ENCODE results near the gene DNAJC18.
"Not testable (repeated sequence)": the region's sequence is repeated elsewhere in the genome, so short reads cannot be mapped to it uniquely, and the experiment has no call there.

The DNAJC18 gene
- 0.87 to 12.7 (median 5.4) reads per million in 18 experiments for total RNA-seq

GRCh38 chr5:139439013-139439903 is at the start of gene DNAJC18:
Gene DNAJC18, minus strand, starts transcription at chr5:139439525. Its CDS starts 80 bp downstream, at chr5:139439445.
- DNase-seq, result peak; percentile 92 to 93

GRCh38 chr5:139488260-139488659 is 48.9 kb upstream of the DNAJC18 start:
- DNase-seq, result peak; percentile 85 to 88

DNA sequence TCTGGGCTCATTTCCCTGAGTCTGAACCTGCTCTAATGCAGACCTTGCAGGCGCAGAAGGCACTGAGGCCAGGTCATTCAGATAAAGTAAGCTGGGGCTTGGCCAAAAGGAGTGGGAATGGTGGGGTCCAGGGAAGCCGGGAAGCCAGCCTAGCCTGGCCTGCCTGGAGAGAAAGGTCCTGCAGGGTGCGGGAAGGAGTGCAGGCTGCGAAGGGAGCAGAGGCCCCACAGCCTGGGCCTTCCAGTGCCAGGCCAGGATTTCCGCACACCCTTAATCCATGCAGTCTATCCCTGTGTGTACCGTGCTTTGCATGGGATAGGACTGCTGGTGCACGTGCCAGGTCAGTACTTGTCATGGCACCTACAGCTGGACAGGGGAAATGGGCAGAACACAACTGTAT is 46.9 kb upstream of the DNAJC18 start:
- no peak for DNase-seq

DNA sequence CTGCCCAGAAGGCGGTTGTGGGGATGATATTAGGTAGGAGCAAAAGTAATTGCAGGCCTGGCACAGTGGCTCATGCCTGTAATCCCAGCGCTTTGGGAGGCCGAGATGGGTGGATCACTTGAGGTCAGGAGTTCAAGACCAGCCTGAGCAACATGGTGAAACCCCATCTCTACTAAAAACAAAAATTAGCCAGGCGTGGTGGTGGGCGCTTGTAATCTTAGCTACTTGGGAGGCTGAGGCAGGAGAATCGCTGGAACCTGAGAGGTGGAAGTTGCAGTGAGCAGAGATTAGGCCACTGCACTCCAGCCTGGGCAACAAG is 43.5 kb upstream of the DNAJC18 start:
- DNase-seq, result not testable (repeated sequence)

- DNase-seq, result peak; percentile 87 to 93
These were observed 42.9 kb upstream of the DNAJC18 start, which contains the start of gene STING1 for GRCh38 chr5:139482050-139482889. Gene STING1, minus strand, starts transcription at chr5:139482758. Its CDS starts 1,054 bp downstream, at chr5:139481704.

GRCh38 chr5:139481580-139482049 is 42.3 kb upstream of the DNAJC18 start:
- peak; percentile 66 to 70 for DNase-seq

- DNase-seq, result no peak
These were observed 41.8 kb upstream of the DNAJC18 start for GRCh38 chr5:139481122-139481533.

GRCh38 chr5:139479729-139480128 is 40.4 kb upstream of the DNAJC18 start:
- DNase-seq, result not testable (repeated sequence)

DNA sequence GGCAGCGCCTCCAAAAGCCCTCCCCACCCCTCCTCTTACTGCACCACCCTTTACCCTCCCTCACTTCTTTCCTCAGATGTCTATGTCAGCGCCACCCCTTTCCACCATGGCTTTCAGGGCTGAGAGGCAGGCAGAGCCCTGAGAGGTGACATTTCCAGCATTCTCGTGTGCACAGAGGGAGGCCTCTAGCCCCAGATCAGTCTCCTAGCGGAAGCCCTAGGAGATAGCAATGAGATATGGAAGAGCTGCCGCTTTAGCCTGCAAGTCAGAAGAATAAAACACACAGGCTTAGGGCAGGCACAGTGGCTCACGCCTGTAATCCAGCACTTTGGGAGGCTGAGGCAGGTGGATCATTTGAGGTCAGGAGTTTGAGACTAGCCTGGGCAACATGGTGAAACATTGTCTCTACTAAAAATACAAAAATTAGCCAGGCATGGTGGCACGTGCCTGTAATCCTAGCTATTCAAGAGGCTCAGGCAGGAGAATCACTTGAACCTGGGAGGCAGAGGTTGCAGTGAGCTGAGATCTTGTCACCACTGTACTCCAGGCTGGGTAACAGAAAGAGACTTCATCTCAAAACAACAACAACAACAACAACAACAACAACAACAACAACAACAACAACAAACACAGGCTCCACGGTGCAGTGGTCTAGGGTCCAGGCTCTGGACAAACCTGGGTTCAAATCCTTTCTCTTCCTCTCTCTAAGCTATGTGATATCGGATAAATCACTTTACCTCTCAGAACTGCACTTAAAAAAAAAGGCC is 39.5 kb upstream of the DNAJC18 start:
- DNase-seq, result not testable (repeated sequence)

DNA sequence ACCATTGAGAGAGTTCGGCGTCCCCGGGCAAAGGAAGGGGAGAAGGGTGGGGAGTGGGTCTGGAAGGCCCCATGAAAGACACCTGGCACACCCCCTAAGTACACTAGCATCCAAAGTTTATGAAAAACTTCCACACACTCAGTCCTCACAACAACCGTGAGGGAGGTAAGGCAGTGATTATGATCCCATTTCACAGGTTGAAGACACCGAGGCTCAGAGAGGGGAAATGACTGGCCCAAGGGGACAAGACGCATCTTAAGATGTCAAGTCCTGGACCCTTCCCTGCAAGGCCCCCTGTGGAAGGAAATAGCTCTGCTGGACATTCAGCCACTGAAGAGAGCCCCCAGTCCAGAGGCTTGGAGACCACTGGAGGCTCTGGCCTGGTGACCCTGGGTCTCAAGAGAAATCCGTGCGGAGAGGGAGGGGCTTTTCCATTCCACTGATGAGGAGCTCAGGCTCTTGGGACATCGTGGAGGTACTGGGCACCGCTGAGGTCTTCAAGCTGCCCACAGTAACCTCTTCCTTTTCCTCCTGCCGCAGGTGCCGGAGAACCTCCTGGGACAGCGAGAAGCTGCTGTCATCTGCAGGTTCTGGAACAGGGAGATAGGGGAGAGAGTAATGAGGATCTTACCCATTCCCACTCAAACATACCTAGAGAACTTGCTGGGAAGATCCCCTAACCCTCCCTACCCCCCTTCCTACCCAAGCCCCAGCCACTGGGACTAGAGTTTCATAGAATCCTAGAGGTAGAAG is 36.7 kb upstream of the DNAJC18 start:
- DNase-seq, result no peak

DNA sequence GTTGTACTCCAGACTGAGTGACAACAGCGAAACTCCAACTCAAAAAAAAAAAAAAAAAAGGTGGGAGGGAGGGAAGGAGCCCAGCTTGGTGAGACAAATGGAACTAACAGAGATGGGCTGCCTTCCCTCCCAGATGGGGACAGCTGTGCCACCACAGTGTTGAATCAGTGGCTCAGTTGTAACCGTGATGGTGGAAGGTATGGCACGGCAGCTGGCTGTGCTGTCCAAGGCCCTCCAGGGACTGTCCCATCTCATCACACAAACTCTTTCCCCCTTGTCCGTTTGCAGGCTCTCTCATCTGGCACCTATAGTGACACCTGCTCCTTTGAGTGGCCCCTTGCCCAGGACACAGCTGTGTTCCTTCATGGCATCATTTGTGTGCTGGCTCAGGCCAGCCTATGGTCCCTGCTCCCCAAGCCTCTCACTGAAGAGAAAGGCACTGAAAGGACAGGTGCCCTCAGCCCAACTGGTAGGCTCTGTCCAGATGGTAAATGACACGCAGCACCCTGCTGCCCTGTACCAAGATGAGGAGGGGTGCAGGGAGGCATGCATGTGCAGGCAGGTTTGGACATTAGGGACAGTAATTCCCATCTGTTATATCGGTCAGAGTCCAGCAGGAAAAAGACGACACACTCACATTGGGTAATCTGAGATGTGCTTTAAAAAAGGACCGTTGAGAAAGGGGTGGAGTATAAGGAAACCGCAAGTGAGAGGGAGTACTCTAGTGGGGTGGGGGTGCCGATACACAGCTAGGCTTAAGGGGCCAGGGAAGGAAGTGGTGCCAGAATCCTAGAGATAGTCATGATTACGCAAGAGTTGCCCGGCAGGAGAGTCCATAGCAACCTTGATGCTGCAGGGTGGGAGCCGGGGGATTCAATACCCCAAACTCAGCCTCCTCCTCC is 35.8 kb upstream of the DNAJC18 start:
- peak; percentile 42 to 79 for DNase-seq

GRCh38 chr5:139473565-139473964 is 34.2 kb upstream of the DNAJC18 start:
- DNase-seq, result no peak

- DNase-seq, result no peak
These were observed 33.8 kb upstream of the DNAJC18 start for GRCh38 chr5:139473105-139473504.

DNA sequence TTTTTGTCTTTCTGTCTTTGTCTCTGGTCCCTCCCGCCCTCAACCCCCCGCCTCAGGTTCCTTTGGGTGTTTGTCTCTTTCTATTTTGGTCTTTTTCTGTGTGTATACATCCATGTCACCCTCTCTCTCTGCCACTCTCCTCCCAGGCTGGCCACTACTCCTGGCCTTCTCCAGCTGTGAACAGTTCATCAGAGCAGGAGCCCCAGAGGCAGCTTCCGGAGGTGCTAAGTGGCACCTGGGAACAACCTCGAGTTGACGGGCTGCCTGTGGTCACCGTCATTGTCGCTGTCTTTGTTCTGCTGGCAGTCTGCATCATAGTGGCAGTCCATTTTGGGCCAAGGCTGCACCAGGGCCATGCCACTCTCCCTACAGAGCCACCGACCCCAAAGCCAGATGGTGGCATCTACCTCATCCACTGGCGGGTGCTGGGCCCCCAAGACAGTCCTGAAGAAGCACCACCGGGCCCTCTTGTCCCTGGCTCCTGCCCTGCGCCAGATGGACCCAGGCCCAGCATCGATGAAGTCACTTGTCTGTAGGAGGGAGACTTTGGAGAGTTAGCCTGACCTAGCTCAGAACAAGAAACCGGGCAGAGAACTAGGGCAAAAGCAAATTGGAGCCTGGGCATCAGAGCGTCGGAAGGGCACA is 33.2 kb upstream of the DNAJC18 start:
- no peak for DNase-seq

DNA sequence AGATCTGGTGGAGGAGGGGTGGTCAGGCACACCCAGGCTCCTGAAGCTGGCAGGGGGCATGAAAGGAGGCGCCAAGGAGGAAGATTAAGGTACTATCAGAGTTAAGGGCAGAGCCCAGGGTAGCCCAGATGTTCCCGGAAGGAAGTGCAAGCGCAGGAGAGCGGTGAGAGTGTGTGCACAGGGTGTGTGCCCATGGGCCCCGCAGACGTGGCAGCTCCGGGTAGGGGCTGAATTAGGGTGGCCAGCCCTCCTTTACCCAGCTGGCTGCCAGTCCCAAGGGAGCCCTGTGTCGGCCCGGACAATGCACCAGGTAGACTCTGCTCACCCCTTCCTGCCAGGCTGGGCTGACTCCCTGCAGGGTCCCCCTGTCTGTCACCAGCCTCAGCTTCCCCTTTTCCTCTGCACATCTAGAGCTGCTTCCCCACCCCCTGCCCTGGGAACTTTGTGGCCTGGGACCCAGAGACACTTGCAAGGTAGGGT is 31.5 kb upstream of the DNAJC18 start, which contains the start of gene SMIM33:
TSS of gene SMIM33 (plus strand) at position 184 of the 480 bp plus-strand sequence. CDS start at position 302, 118 bp downstream.
- DNase-seq, result no peak

DNA sequence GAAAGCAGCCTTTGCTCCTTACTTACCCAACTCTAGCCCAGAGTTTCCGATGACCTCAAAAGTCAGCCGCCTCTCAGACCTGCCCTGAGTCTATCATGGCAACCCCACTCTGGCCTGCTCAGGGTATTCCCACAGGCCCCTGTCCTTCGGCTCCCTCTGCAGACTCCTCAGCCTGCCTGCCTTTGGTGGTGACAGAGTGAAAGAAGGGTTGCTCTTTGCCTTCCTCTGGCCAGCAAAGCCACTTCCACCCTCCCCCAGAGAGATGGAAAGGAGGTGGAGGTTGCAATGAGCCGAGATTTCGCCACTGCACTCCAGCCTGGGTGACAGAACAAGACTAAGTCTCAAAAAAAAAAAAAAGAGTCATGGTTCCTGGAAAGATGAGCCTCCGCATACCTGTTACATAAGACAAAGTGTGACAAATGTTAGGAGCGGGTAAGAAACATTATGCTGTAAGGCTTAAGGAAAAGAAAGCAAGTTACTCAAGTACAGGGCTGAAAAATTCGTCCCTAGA is 29.2 kb upstream of the DNAJC18 start:
- DNase-seq, result peak; percentile 92 to 94

- no peak for DNase-seq
These were observed 23.4 kb upstream of the DNAJC18 start, which contains the start of gene ECSCR for GRCh38 chr5:139462586-139463276. Gene ECSCR, minus strand, starts transcription at chr5:139462743. Its CDS starts 73 bp downstream, at chr5:139462670.

- peak in 1 of 2 donors; percentile 44 for DNase-seq
These were observed 22.4 kb upstream of the DNAJC18 start for GRCh38 chr5:139461698-139462097.

DNA sequence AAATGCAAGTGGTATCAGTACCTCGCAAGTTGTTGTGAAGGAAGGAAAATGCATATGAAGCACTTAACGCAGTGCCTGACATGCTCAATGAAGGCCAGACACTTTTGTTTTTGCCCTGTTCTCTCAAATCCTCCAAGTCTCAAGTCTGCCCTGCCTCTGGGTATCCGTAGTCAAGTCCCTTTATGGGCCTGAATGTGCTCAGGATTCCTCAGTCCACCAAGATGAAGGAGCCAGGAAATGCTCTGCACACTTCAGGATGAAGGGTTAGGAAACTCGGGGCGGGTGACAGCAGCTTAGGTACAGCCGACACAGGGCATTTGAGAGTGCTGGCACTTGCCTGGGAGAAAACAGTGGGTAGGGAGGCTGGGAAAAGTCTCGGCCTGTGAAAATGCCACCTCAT is 21.9 kb upstream of the DNAJC18 start:
- DNase-seq, result no peak
